Endothelial cell of umbilical vein (primary cell): Measurements from ENCODE around the gene DPP3.

ENCODE experiments used
- CTCF ChIP-seq, 2 donors: IDR thresholded peaks; 1 replicate in 1 of 2; 2 replicates in 1 of 2; pipeline ENCODE4 v1.5.1; 2011; ENCODE audit warnings: low read length in 2 of 2, mild to moderate bottlenecking in 2 of 2, moderate library complexity in 2 of 2, control low read depth in 1 of 2, inconsistent platforms in 1 of 2, low read depth in 1 of 2; ENCODE audit not compliant: insufficient read depth in 1 of 2; ENCODE audit errors: extremely low read depth in 1 of 2
- EZH2 ChIP-seq: IDR thresholded peaks from 2 replicates; pipeline ENCODE4 v1.6.1; 2012; ENCODE audit warnings: borderline replicate concordance, low read depth, mild to moderate bottlenecking, moderate library complexity, low read length, inconsistent platforms; ENCODE audit not compliant: severe bottlenecking
- GATA2 ChIP-seq: IDR thresholded peaks from 2 replicates; pipeline ENCODE4 v1.7.0; 2011; ENCODE audit warnings: low read depth, mild to moderate bottlenecking, moderate library complexity, mixed read lengths, low read length; ENCODE audit not compliant: insufficient read length, insufficient read depth
- POLR2A ChIP-seq: IDR thresholded peaks from 2 replicates; pipeline ENCODE4 v1.6.1; 2012; ENCODE audit warnings: low read depth, mild to moderate bottlenecking, control low read depth, low read length
- POLR2AphosphoS5 ChIP-seq: IDR thresholded peaks from 2 replicates; pipeline ENCODE4 v1.6.1; 2012; ENCODE audit warnings: low read depth, mild to moderate bottlenecking, control low read depth, low read length, moderate library complexity; ENCODE audit not compliant: insufficient read depth

- TF ChIP-seq POLR2A (no peak), EZH2 (no peak), POLR2AphosphoS5 (no peak), CTCF (IDR thresholded peaks at IDR 0.05; ENCODE audit: extremely low read depth in 1 of 2, insufficient read depth in 1 of 2, low read depth in 1 of 2, low read length in 2 of 2) (no peak), GATA2 (no peak)
These were observed 9.4 kb downstream of the DPP3 start for GRCh38 chr11:66489636-66490035.
